Measurements from ENCODE around the gene FOXRED2. TPM values are rescaled to one million over a fixed set of nuclear protein-coding genes. Genes with fewer than 3 reads are reported as not detected.

FOXRED2 gene
- total RNA-seq, 1 experiment from 2014 or later, result 37.7 TPM

DNA sequence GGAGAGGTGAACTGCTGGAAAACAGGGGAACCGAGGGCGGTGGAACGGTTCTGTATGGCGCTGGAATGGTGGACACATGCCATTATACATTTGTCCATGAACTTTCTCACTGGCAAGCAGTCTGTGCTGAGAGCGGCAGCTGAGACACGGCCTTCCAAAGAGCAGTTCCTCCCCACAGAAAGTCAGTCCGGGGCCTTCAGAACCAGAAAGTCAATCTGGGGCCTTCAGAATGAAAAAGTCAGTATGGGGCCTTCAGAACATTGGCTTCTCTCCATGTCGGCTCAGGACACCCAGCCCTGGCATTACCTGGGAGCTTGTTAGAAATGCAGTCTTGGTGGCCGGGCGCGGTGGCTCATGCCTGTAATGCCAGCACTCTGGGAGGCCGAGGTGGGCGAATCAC lies 34.2 kb downstream of the FOXRED2 start:
- POLR2A ChIA-PET, result no interaction called here
- no TSS peak for BruUV-seq (replicated peaks)
- TF ChIP-seq TCF7L2 (IDR thresholded peaks at IDR 0.05; ENCODE audit: low read depth, low read length) (no peak), SIN3A (IDR thresholded peaks at IDR 0.05; ENCODE audit: borderline replicate concordance, insufficient read depth, low read depth, low read length) (no peak), POLR2AphosphoS5 (IDR thresholded peaks at IDR 0.05; ENCODE audit: low read depth, low read length) (no peak)
- TF ChIP-seq, protein P1, sequence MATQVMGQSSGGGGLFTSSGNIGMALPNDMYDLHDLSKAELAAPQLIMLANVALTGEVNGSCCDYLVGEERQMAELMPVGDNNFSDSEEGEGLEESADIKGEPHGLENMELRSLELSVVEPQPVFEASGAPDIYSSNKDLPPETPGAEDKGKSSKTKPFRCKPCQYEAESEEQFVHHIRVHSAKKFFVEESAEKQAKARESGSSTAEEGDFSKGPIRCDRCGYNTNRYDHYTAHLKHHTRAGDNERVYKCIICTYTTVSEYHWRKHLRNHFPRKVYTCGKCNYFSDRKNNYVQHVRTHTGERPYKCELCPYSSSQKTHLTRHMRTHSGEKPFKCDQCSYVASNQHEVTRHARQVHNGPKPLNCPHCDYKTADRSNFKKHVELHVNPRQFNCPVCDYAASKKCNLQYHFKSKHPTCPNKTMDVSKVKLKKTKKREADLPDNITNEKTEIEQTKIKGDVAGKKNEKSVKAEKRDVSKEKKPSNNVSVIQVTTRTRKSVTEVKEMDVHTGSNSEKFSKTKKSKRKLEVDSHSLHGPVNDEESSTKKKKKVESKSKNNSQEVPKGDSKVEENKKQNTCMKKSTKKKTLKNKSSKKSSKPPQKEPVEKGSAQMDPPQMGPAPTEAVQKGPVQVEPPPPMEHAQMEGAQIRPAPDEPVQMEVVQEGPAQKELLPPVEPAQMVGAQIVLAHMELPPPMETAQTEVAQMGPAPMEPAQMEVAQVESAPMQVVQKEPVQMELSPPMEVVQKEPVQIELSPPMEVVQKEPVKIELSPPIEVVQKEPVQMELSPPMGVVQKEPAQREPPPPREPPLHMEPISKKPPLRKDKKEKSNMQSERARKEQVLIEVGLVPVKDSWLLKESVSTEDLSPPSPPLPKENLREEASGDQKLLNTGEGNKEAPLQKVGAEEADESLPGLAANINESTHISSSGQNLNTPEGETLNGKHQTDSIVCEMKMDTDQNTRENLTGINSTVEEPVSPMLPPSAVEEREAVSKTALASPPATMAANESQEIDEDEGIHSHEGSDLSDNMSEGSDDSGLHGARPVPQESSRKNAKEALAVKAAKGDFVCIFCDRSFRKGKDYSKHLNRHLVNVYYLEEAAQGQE (IDR thresholded peaks at IDR 0.05; ENCODE audit: insufficient read depth in 1 of 2, low read depth in 2 of 2, low read length in 1 of 2), result no peak
- TF ChIP-seq, protein P2, sequence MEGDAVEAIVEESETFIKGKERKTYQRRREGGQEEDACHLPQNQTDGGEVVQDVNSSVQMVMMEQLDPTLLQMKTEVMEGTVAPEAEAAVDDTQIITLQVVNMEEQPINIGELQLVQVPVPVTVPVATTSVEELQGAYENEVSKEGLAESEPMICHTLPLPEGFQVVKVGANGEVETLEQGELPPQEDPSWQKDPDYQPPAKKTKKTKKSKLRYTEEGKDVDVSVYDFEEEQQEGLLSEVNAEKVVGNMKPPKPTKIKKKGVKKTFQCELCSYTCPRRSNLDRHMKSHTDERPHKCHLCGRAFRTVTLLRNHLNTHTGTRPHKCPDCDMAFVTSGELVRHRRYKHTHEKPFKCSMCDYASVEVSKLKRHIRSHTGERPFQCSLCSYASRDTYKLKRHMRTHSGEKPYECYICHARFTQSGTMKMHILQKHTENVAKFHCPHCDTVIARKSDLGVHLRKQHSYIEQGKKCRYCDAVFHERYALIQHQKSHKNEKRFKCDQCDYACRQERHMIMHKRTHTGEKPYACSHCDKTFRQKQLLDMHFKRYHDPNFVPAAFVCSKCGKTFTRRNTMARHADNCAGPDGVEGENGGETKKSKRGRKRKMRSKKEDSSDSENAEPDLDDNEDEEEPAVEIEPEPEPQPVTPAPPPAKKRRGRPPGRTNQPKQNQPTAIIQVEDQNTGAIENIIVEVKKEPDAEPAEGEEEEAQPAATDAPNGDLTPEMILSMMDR (IDR thresholded peaks at IDR 0.05), result no peak
- ATAC-seq (no peak), DNase-seq (ENCODE audit: low read depth, low spot score) (no peak)
- H3K9me3 ChIP-seq (ENCODE audit: control insufficient read depth, insufficient read depth, low read depth, low read length), result no peaks in the 10 kb centered on the region
- in situ Hi-C loops (cut with HindIII; ENCODE audit: low pct_unique_long_range_greater_than_20kb, low sequenced_read_pairs), result no loop called here
- H3K4me1 ChIP-seq (ENCODE audit: control insufficient read depth, insufficient read depth, low read length), result peaks cover 22% of the 10 kb centered on the region
- H3K36me3 ChIP-seq (ENCODE audit: control insufficient read depth, insufficient read depth, low read length), result no peaks in the 10 kb centered on the region
- CTCF ChIA-PET, result no interaction called here
- no peak overlapping the region for H3K27ac ChIP-seq (ENCODE audit: low read length)
- no peaks in the 10 kb centered on the region for H3K27me3 ChIP-seq (ENCODE audit: control insufficient read depth, insufficient read depth, low read length)
- H3K4me3 ChIP-seq (ENCODE audit: low read depth in 2 of 2, low read length in 2 of 2), result no peak overlapping the region
- intact Hi-C loops (cut with micrococcal nuclease; ENCODE audit: unreplicated experiment), result loop anchor here (5.0 kb wide), 1 partner anchor 170 kb away; no protein-coding TSS in a partner anchor

DNA sequence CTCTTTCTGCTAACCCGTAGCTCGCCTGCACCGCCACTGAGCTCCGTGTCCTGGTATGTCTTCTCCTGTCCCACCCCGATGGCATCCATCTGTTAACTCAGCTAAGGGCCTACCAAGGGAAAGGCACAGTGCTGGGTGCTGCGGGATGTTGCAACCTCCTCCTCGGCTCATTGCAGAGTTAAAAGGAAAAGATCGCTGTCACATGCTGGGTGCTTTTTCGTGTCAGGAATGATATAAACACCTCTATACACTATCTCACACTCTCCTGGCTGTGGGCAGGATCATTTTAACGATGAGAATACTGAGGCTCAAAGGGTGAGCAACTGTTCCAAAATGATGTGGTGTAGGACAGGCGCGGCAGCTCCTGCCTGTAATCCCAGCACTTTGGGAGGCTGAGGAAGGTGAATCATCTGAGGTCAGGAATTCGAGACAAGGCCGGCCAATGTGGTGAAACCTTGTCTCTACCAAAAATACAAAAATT lies 35.5 kb downstream of the FOXRED2 start:
- intact Hi-C loops (cut with micrococcal nuclease; ENCODE audit: unreplicated experiment), result loop anchor here (5.0 kb wide), 1 partner anchor 169 kb away; no protein-coding TSS in a partner anchor
- H3K27me3 ChIP-seq (ENCODE audit: control insufficient read depth, insufficient read depth, low read length), result no peaks in the 10 kb centered on the region
- DNase-seq (ENCODE audit: low read depth, low spot score), result no peak
- in situ Hi-C loops (cut with HindIII; ENCODE audit: low pct_unique_long_range_greater_than_20kb, low sequenced_read_pairs), result no loop called here
- ChIA-PET POLR2A (no interaction called here), CTCF (interaction anchor here (0.6 kb wide), 1 partner anchor 775 kb away, joined by 3 read pairs; no protein-coding TSS in a partner anchor)
- no peaks in the 10 kb centered on the region for H3K36me3 ChIP-seq (ENCODE audit: control insufficient read depth, insufficient read depth, low read length)
- H3K27ac ChIP-seq (ENCODE audit: low read length), result no peak overlapping the region
- ATAC-seq, result no peak
- no peak overlapping the region for H3K4me3 ChIP-seq (ENCODE audit: low read depth in 2 of 2, low read length in 2 of 2)
- peaks cover 35% of the 10 kb centered on the region for H3K4me1 ChIP-seq (ENCODE audit: control insufficient read depth, insufficient read depth, low read length)
- H3K9me3 ChIP-seq (ENCODE audit: control insufficient read depth, insufficient read depth, low read depth, low read length), result no peaks in the 10 kb centered on the region
- BruUV-seq (replicated peaks), result no TSS peak
- TF ChIP-seq POLR2AphosphoS5 (IDR thresholded peaks at IDR 0.05; ENCODE audit: low read depth, low read length) (no peak), SIN3A (IDR thresholded peaks at IDR 0.05; ENCODE audit: borderline replicate concordance, insufficient read depth, low read depth, low read length) (no peak), TCF7L2 (IDR thresholded peaks at IDR 0.05; ENCODE audit: low read depth, low read length) (no peak)
- TF ChIP-seq, protein P2 (IDR thresholded peaks at IDR 0.05), result no peak
- TF ChIP-seq, protein P1 (IDR thresholded peaks at IDR 0.05; ENCODE audit: insufficient read depth in 1 of 2, low read depth in 2 of 2, low read length in 1 of 2), result no peak

Data from Panc1 (cell line).